Right cardiac atrium (tissue), 5 donors: Measurements from ENCODE around the gene TMEM225B. TPM values are rescaled to one million over a fixed set of nuclear protein-coding genes. Genes with fewer than 3 reads are reported as not detected.

Experiments
- ATAC-seq, 2 donors: fragments of 200-7000 bp; cut with Tn5 transposase; one replicate each; pipeline versions ENCODE4 v1.8.0 to v1.9.1; 2020; ENCODE audit warnings: moderate library complexity in 2 of 2, mild to moderate bottlenecking in 1 of 2
- DNase-seq, 3 donors: peaks; one replicate each; pipeline ENCODE4 v3.0.0-alpha.2; 2020
- H3K27ac ChIP-seq: one replicate; pipeline ENCODE4 v1.5.1; 2013; ENCODE audit warnings: mild to moderate bottlenecking, low read length, control low read depth, moderate library complexity
- H3K27me3 ChIP-seq: one replicate; pipeline ENCODE4 v1.6.1; 2013; ENCODE audit not compliant: control insufficient read depth, insufficient read depth
- H3K4me1 ChIP-seq: one replicate; pipeline ENCODE4 v1.6.1; 2013; ENCODE audit warnings: low read length; ENCODE audit not compliant: control insufficient read depth, insufficient read depth
- H3K4me3 ChIP-seq: one replicate; pipeline ENCODE4 v1.5.1; 2013; ENCODE audit warnings: low read length, control low read depth
- H3K9me3 ChIP-seq: one replicate; pipeline ENCODE4 v1.6.1; 2013; ENCODE audit warnings: low read length; ENCODE audit not compliant: control insufficient read depth
- WGBS: extraction: QIAGEN DNeasy Blood & Tissue Kit; methylation state at CpG from one replicate; pipeline ENCODE4 v1.1.7; 2013; 5-methylcytosine and 5-hydroxymethylcytosine counted together
- intact Hi-C, 4 donors: fragments of 100-400 bp; cut with DNase I; formaldehyde crosslinking; loops; one replicate each; pipeline versions ENCODE4 v1.11.0 to v1.14.0; 2022 to 2023
- polyA plus RNA-seq: library from polyadenylated mRNA; stranded (reverse); fragments of 200-250 nt; gene quantifications from one replicate; pipeline ENCODE4 v1.2.3, GENCODE V29; 2013
- total RNA-seq, 4 donors: library from RNA; stranded (reverse); fragmentation: NEBNext Ultra II Directional; extraction: Animal tissue kit (Norgen Biotek cat#: 25700); gene quantifications; one replicate each; pipeline ENCODE4 v1.2.1, GENCODE V29; 2021
- donor health status: healthy with polysubstance abuse.
- donor health status: DM: no; HTN: yes; CAD: no.
- donor health status: DM: no; HTN: no; CAD: no.
- donor health status: DM: no; HTN: yes; CAD: no; lungs with severe emphysema.
- donor health status: DM: yes; HTN: yes; CAD: no.

The TMEM225B gene
- total and polyA plus RNA-seq, 5 donors, result 0.21 to 0.41 (median 0.37) TPM

DNA sequence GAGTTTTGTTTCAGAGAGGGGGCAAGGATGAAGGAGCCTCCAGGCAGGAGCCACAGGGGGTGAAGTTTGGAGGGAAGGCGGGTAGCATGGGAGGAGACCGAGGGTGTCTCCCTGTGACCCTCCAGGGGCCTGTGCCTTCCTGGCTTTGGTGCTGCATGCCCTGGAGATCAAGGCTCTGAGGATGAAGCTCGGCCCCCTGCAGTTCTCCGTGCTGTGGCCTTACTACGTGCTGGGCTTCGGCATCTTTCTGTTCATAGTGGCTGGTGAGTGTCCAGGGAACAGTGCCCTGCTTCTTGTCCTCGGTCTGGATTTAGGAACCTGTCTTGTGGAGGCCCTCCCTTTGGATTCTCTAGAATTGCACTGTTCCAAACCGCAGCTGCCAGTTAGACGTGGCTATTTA, 9.5 kb downstream of the TMEM225B start:
- no peaks in the 10 kb centered on the region for H3K4me1 ChIP-seq
- ATAC-seq, result no peak
- H3K9me3 ChIP-seq, result no peaks in the 10 kb centered on the region
- no peak for DNase-seq
- no peak overlapping the region for H3K4me3 ChIP-seq
- H3K27me3 ChIP-seq, result no peaks in the 10 kb centered on the region
- WGBS, result 74% methylated on average over 9 of the region's 9 CpGs
- intact Hi-C loops, result no loop called here
- no peak overlapping the region for H3K27ac ChIP-seq

DNA sequence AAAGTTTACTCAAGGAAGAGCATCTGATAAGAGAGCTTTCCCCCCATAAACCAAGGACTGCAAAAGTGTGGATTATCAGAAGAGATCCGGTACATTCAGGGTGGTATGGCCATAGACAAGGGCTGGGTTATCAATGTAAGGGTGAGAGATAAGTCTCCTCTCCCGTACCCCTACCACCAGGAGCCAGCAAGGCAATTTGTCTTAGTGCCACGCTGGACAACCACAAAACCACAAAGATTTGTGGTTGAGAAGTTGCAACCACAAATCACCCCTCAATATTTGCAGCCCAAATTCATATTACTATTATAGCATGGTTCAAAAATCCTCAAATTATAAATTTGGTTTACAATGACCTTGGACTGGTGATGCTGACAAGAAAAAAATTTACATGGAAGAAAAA, 16.4 kb downstream of the TMEM225B start:
- no peak for DNase-seq
- WGBS, result 67% methylated on average over 3 of the region's 3 CpGs
- H3K4me3 ChIP-seq, result no peak overlapping the region
- no peak for ATAC-seq
- no peaks in the 10 kb centered on the region for H3K27me3 ChIP-seq
- H3K4me1 ChIP-seq, result peaks cover 5% of the 10 kb centered on the region
- intact Hi-C loops, result no loop called here
- no peak overlapping the region for H3K27ac ChIP-seq
- no peaks in the 10 kb centered on the region for H3K9me3 ChIP-seq

DNA sequence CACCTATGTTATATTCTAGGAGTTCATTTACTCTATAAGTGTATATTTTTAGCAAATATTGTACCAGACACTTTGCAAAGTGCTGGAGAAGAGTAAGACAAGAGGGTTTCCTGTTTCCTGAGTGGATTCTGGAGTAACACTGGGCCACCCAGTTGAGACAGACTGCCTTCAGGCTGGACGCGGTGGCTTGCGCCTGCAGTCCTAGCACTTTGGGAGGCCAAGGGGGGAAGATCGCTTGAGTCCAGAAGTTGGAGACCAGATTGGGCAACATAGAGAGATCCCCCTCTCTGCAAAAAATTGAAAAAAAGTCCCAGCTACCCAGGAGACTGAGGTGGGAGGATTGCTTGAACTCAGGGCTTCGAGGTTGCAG, 17.9 kb downstream of the TMEM225B start:
- WGBS, result 86% methylated on average over 5 of the region's 5 CpGs
- DNase-seq, result no peak
- no peak overlapping the region for H3K27ac ChIP-seq
- peak overlapping the region; percentile 80 for H3K4me3 ChIP-seq
- ATAC-seq, result no peak
- no peaks in the 10 kb centered on the region for H3K9me3 ChIP-seq
- peaks cover 5% of the 10 kb centered on the region for H3K4me1 ChIP-seq
- no peaks in the 10 kb centered on the region for H3K27me3 ChIP-seq
- intact Hi-C loops, result no loop called here

DNA sequence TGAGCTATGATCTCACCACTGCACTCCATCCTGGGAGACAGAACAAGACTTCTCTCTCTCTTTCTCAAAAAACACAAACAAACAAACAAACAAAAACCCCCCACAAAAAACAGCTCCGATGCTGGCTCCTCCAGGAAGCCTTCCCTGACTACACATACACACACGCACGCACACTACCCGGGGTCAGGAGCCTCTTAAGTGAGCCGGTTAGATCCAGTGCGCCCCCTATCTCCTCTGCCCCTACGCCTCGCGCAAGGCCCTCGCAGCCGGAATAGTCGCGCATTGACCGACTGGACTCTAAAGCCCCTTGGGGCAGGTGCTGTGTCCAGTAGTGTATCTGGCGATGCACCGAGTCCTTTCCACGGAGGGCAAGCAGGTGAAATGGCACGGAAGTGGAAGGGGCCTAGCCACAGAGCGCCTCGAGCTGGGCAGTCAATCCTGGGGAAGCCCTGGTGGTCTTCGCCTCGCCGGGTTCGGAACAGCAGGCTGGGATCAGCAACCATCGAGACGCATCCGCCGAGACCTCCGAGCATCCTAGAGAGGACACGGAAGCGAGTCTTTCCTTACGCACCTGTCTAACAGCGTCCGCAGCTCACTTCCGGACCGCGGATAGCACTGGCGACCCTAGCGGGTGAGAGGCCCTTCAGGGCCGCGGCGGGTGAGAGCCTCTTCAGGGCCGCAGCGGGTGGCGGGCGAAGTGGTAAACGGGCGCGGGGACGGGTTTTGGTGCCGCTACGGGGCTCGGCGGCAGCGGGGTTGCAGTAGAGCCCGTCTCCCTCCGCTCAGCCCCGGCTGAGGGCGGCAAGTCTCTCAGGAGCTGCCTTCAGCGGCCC, 18.5 kb downstream of the TMEM225B start, which contains the start of gene ZSCAN25:
Gene ZSCAN25, plus strand, starts transcription at position 588 of the 833 bp plus-strand sequence. CDS start 2,661 bp downstream, outside the sequence.
- peak; percentile 97 to 98 for ATAC-seq
- whole genome bisulfite sequencing, result under 1% methylated on average over 60 of the region's 60 CpGs
- H3K27ac ChIP-seq, result peak within 1 kb of the TSS; percentile 60
- DNase-seq, result peak; percentile 90 to 95 (median 95)
- H3K9me3 ChIP-seq, result no peaks in the 10 kb centered on the region
- H3K27me3 ChIP-seq, result no peaks in the 10 kb centered on the region
- H3K4me1 ChIP-seq, result peaks cover 5% of the 10 kb centered on the region
- intact Hi-C loops, result no loop called here
- peak within 1 kb of the TSS; percentile 80 for H3K4me3 ChIP-seq

DNA sequence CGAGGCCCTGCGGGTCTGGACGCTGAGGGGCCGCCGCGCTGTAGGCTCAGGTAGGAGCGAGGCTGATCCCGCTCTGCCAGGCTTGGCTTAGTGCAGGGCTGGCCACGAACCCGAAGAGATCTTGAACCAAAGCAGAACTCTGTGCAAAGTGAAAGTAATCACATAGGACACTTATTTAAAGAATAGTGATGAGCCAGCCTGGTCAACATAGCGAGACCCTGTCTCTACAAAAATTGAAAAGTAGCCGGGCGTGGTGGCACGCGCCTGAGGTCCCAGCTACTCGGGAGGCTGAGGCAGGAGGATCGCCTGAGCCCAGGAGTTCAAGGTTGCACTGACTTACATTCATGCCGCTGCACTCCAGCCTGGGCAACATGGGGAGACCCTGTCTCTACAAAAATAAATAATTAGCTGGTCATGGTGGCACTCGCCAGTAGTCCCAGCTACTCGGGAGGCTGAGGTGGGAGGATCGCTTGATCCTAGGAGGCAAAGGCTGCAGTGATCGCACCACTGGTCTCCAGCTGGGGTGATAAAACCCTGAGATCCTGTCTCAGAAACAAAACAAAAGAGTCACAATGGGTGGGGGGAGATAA, 19.2 kb downstream of the TMEM225B start:
- 19% methylated on average over 22 of the region's 22 CpGs for WGBS
- Histone ChIP-seq H3K4me1 (peaks cover 5% of the 10 kb centered on the region), H3K4me3 (peak overlapping the region; percentile 80), H3K9me3 (no peaks in the 10 kb centered on the region), H3K27ac (peak overlapping the region; percentile 60), H3K27me3 (no peaks in the 10 kb centered on the region)
- intact Hi-C loops, result no loop called here
- DNase-seq, result peak in 1 of 3 donors; percentile 24
- ATAC-seq, result no peak

DNA sequence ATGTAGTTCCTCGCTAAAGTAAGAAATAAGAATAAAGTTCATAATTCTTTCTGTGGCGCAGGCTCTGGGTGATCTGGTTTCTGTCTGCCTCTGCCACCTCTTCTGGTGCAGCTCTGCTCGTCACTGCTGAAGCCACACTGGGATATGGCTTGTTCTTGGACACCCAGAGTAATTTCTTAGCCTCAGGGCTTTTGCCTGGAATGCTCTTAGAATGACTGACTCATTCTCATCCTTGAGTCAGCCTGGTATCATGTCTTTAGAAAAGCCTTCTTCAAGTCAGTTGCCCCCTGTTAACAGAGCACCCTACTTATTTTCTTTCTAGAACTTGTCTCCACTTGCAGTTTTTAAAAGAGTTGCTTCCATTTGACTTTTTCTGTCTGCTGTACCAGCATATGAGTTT, 20.7 kb downstream of the TMEM225B start:
- ATAC-seq (no peak), DNase-seq (no peak)
- Histone ChIP-seq H3K27me3 (no peaks in the 10 kb centered on the region), H3K27ac (no peak overlapping the region), H3K9me3 (no peaks in the 10 kb centered on the region), H3K4me3 (no peak overlapping the region), H3K4me1 (peaks cover 5% of the 10 kb centered on the region)
- intact Hi-C loops, result no loop called here
- WGBS, result 88% methylated on average over 3 of the region's 3 CpGs

DNA sequence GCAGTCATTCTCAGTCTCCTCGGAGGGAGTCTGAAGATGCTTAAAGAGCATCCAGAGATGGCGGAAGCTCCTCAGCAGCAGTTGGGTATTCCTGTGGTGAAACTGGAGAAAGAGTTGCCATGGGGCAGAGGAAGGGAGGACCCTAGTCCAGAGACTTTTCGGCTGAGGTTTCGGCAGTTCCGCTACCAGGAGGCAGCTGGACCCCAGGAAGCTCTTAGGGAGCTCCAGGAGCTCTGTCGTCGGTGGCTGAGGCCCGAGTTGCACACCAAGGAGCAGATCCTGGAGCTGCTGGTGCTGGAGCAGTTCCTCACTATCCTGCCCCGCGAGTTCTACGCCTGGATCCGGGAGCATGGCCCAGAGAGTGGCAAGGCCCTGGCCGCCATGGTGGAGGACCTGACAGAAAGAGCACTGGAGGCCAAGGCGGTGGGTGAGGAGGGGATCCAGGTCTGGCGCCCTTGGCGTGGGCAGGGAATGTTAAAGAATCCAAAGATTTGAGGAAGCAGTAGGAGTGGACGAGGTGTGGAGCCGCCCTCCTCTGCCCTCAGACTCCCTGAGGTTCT, 21.6 kb downstream of the TMEM225B start:
- ATAC-seq (no peak), DNase-seq (peak in 1 of 3 donors; percentile 66)
- H3K27ac ChIP-seq, result no peak overlapping the region
- 95% methylated on average over 18 of the region's 18 CpGs for WGBS
- H3K9me3 ChIP-seq, result no peaks in the 10 kb centered on the region
- no peaks in the 10 kb centered on the region for H3K27me3 ChIP-seq
- no peak overlapping the region for H3K4me3 ChIP-seq
- peaks cover 5% of the 10 kb centered on the region for H3K4me1 ChIP-seq
- intact Hi-C loops, result no loop called here

DNA sequence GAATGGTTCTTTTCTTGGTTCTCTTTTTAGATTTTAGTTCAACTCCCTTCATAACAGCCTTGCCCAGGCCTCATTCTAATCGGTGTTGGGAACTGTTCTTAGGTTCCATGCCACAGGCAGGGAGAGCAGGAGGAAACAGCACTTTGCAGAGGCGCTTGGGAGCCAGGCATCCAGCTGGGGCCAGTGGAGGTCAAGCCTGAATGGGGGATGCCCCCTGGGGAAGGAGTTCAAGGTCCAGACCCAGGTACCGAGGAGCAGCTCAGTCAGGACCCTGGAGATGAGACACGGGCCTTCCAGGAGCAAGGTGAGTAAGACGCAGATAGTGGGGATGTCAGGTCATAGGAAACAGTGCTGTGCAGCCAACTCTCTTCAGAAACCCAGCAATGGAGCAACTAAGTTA, 23.2 kb downstream of the TMEM225B start:
- Histone ChIP-seq H3K27me3 (no peaks in the 10 kb centered on the region), H3K4me3 (no peak overlapping the region), H3K4me1 (peaks cover 5% of the 10 kb centered on the region), H3K27ac (no peak overlapping the region), H3K9me3 (no peaks in the 10 kb centered on the region)
- no peak for DNase-seq
- intact Hi-C loops, result no loop called here
- WGBS, result 88% methylated on average over 5 of the region's 5 CpGs
- ATAC-seq, result no peak

DNA sequence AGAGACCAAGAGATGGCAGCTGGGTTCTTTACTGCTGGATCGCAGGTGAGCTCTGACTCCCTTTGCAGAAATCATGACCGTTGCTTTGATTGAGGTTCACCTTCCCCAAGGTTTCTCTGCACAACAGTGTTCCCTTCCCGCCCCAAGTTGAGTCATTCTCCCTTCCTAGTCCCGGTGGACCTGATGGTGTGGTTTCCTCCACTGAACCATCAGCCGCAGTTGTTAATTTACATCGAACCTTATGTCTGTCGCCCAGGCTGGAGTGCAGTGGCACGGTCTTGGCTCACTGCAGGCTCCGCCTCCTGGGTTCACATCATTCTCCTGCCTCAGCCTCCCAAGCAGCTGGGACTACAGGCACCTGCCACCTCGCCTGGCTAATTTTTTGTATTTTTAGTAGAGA, 24.5 kb downstream of the TMEM225B start:
- WGBS, result 92% methylated on average over 10 of the region's 10 CpGs
- Histone ChIP-seq H3K27ac (no peak overlapping the region), H3K27me3 (no peaks in the 10 kb centered on the region), H3K9me3 (no peaks in the 10 kb centered on the region), H3K4me3 (no peak overlapping the region), H3K4me1 (peaks cover 2% of the 10 kb centered on the region)
- ATAC-seq (no peak), DNase-seq (no peak)
- intact Hi-C loops, result no loop called here

DNA sequence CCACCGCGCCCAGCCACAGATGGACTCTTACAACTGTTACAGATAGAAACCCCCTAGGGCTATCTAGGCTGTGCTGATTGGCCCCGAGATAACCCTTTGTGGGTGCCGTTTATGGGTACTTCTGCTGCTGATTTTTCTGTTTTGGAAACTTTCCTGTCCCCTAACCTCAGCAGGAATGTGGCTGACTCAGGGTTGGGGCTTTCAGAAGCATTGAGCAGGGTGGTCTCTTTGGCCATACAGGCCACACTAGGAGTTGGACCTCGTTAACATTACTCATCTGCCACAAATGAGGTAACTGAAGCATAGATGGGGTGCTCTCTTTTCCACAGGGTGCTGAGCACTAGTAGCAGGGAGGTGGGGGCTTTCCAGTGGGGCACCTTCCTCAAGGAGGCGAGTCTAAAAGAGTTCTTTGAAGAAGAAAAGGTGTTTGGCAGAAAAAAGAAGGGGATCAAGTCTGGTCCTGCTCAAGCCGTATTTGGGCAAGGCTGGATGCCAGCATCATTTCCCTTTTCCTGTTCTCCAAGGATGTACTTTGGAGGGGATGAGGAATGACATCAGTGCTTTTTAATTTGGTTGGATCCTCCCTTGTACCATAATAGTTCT, 25.1 kb downstream of the TMEM225B start:
- Histone ChIP-seq H3K9me3 (no peaks in the 10 kb centered on the region), H3K27me3 (no peaks in the 10 kb centered on the region), H3K4me3 (no peak overlapping the region), H3K27ac (no peak overlapping the region), H3K4me1 (no peaks in the 10 kb centered on the region)
- WGBS, result 82% methylated on average over 7 of the region's 7 CpGs
- no peak for ATAC-seq
- intact Hi-C loops, result no loop called here
- DNase-seq, result no peak
